Psoas muscle (tissue), 8 donors: ENCODE measurements around the gene ADGRG1. TPM values are rescaled to one million over a fixed set of nuclear protein-coding genes. Genes with fewer than 3 reads are reported as not detected.

Experiments
- ATAC-seq, 4 donors: fragments of 200-7000 bp; cut with Tn5 transposase; one replicate each; pipeline ENCODE4 v1.9.1; 2020; ENCODE audit warnings: moderate library complexity in 3 of 4, mild to moderate bottlenecking in 2 of 4
- DNase-seq, 2 donors: peaks; one replicate each; pipeline ENCODE4 v3.0.0-alpha.2; 2020
- H3K27ac ChIP-seq: fragments of 200-600 bp; one replicate; pipeline ENCODE4 v1.8.0; 2022
- H3K27me3 ChIP-seq, 3 donors: fragments of 200-600 bp in 1 of 3; one replicate each; pipeline versions ENCODE4 v1.6.1 to v1.8.0; 2013 to 2022; ENCODE audit warnings: low read length in 2 of 3, mild to moderate bottlenecking in 2 of 3, moderate library complexity in 1 of 3; ENCODE audit not compliant: insufficient read depth in 3 of 3
- H3K36me3 ChIP-seq, 2 donors: fragments of 200-600 bp in 1 of 2; one replicate each; pipeline versions ENCODE4 v1.6.1 to v1.8.0; 2013 to 2022; ENCODE audit warnings: low read depth in 1 of 2, mild to moderate bottlenecking in 1 of 2, moderate library complexity in 1 of 2; ENCODE audit not compliant: insufficient read depth in 1 of 2
- H3K4me1 ChIP-seq: fragments of 200-600 bp; one replicate; pipeline ENCODE4 v1.8.0; 2022
- H3K4me3 ChIP-seq: fragments of 200-600 bp; one replicate; pipeline ENCODE4 v1.8.0; 2022; ENCODE audit warnings: mild to moderate bottlenecking
- H3K9me3 ChIP-seq: fragments of 200-600 bp; one replicate; pipeline ENCODE4 v1.8.0; 2022
- WGBS, 3 donors: extraction: QIAGEN DNeasy Blood & Tissue Kit; methylation state at CpG; one replicate each; pipeline versions ENCODE4 v1.1.6 to v1.1.7; 2013; 5-methylcytosine and 5-hydroxymethylcytosine counted together
- intact Hi-C, 2 donors: fragments of 100-400 bp; cut with DNase I; formaldehyde crosslinking; loops; one replicate each; pipeline versions ENCODE4 v1.11.0 to v1.14.2; 2022
- polyA plus RNA-seq, 3 donors: library from polyadenylated mRNA; stranded (reverse); fragments of 200-250 nt; gene quantifications; one replicate each; pipeline ENCODE4 v1.2.3, GENCODE V29; 2013
- total RNA-seq, 4 donors: library from RNA; stranded (reverse); fragmentation: NEBNext Ultra II Directional in 2 of 4; extraction: Animal tissue kit (Norgen Biotek cat#: 25700) in 2 of 4; gene quantifications; one replicate each; pipeline versions ENCODE4 v1.2.1 to v1.2.4, GENCODE V29; 2021 to 2023
- TF ChIP-seq, protein P1 (sequence below): fragments of 200-600 bp; IDR thresholded peaks from one replicate; pipeline ENCODE4 v1.8.0; 2022; ENCODE audit warnings: antibody characterized with exemption
- donor health status: healthy with polysubstance abuse.
- donor health status: DM: no; HTN: no; CAD: no; lungs with moderate emphysema.
- donor health status: Bipolar disorder and iron deficiency.
- donor health status: healthy.
- donor health status: DM: yes; HTN: yes; CAD: no.
- donor health status: DM: no; HTN: no; CAD: no.
- donor health status: DM: no; HTN: no; CAD: no.
- donor health status: DM: yes; HTN: yes; CAD: no.

Gene ADGRG1
- total and polyA plus RNA-seq, 7 donors: 5.3 to 19.4 (median 14.2) TPM

GRCh38 chr16:57629516-57630406 is 1.3 kb downstream of the ADGRG1 start:
- TF ChIP-seq, protein P1, sequence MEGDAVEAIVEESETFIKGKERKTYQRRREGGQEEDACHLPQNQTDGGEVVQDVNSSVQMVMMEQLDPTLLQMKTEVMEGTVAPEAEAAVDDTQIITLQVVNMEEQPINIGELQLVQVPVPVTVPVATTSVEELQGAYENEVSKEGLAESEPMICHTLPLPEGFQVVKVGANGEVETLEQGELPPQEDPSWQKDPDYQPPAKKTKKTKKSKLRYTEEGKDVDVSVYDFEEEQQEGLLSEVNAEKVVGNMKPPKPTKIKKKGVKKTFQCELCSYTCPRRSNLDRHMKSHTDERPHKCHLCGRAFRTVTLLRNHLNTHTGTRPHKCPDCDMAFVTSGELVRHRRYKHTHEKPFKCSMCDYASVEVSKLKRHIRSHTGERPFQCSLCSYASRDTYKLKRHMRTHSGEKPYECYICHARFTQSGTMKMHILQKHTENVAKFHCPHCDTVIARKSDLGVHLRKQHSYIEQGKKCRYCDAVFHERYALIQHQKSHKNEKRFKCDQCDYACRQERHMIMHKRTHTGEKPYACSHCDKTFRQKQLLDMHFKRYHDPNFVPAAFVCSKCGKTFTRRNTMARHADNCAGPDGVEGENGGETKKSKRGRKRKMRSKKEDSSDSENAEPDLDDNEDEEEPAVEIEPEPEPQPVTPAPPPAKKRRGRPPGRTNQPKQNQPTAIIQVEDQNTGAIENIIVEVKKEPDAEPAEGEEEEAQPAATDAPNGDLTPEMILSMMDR: no peak
- Histone ChIP-seq H3K9me3 (no peaks in the 10 kb centered on the region), H3K36me3 (no peaks in the 10 kb centered on the region), H3K4me3 (peak overlapping the region; percentile 59), H3K4me1 (peaks cover 6% of the 10 kb centered on the region), H3K27ac (peak overlapping the region; percentile 50), H3K27me3 (peaks cover 0 to 14% (median 10%) of the 10 kb centered on the region in 3 donors)
- intact Hi-C loops: no loop called here
- DNase-seq (no peak), ATAC-seq (no peak)
- WGBS, 3 donors: 52 to 67% (median 62%) methylated on average over 22 of the region's 22 CpGs

GRCh38 chr16:57630407-57630797 is 2.0 kb downstream of the ADGRG1 start:
- WGBS, 3 donors: 59 to 76% (median 70%) methylated on average over 10 of the region's 10 CpGs
- H3K27me3 ChIP-seq: peaks cover 0 to 14% (median 10%) of the 10 kb centered on the region in 3 donors
- peak overlapping the region; percentile 50 for H3K27ac ChIP-seq
- TF ChIP-seq, protein P1: no peak
- intact Hi-C loops: no loop called here
- ATAC-seq (no peak), DNase-seq (no peak)
- H3K9me3 ChIP-seq: no peaks in the 10 kb centered on the region
- H3K4me3 ChIP-seq: peak overlapping the region; percentile 59
- H3K4me1 ChIP-seq: peaks cover 6% of the 10 kb centered on the region
- no peaks in the 10 kb centered on the region for H3K36me3 ChIP-seq

- no peaks in the 10 kb centered on the region for H3K9me3 ChIP-seq
- TF ChIP-seq, protein P1: no peak
- H3K4me3 ChIP-seq: peak overlapping the region; percentile 59
- peaks cover 6% of the 10 kb centered on the region for H3K4me1 ChIP-seq
- no peaks in the 10 kb centered on the region for H3K36me3 ChIP-seq
- DNase-seq (no peak), ATAC-seq (no peak)
- 67 to 81% (median 74%) methylated on average over 17 to 21 of the region's 21 CpGs for WGBS, 3 donors
- H3K27ac ChIP-seq: no peak overlapping the region
- intact Hi-C loops: no loop called here
- peaks cover 0 to 14% (median 10%) of the 10 kb centered on the region in 3 donors for H3K27me3 ChIP-seq
Observed at GRCh38 chr16:57630931-57631845, 2.8 kb downstream of the ADGRG1 start.

- ATAC-seq (no peak), DNase-seq (no peak)
- intact Hi-C loops: no loop called here
- TF ChIP-seq, protein P1: no peak
- H3K4me3 ChIP-seq: no peak overlapping the region
- 44 to 63% (median 58%) methylated on average over 15 of the region's 15 CpGs for WGBS, 3 donors
- H3K4me1 ChIP-seq: peaks cover 6% of the 10 kb centered on the region
- H3K36me3 ChIP-seq: no peaks in the 10 kb centered on the region
- H3K9me3 ChIP-seq: no peaks in the 10 kb centered on the region
- no peak overlapping the region for H3K27ac ChIP-seq
- H3K27me3 ChIP-seq: peaks cover 0 to 14% (median 8%) of the 10 kb centered on the region in 3 donors
Observed at GRCh38 chr16:57632568-57632967, 4.1 kb downstream of the ADGRG1 start.
